ENCODE data around the gene EIF3B.
"Not testable (repeated sequence)": the region's sequence is repeated elsewhere in the genome, so short reads cannot be mapped to it uniquely, and the experiment has no call there.

The EIF3B gene

GRCh38 chr7:2354186-2354938, at the start of gene EIF3B:
TSS of gene EIF3B (plus strand) at chr7:2354827. CDS start at chr7:2354922, 95 bp downstream.
- DNase-seq (ENCODE audit: low read depth) = peak; percentile 81

GRCh38 chr7:2305258-2305657, 49.4 kb upstream of the EIF3B start:
- DNase-seq (ENCODE audit: low read depth) = not testable (repeated sequence)

DNA sequence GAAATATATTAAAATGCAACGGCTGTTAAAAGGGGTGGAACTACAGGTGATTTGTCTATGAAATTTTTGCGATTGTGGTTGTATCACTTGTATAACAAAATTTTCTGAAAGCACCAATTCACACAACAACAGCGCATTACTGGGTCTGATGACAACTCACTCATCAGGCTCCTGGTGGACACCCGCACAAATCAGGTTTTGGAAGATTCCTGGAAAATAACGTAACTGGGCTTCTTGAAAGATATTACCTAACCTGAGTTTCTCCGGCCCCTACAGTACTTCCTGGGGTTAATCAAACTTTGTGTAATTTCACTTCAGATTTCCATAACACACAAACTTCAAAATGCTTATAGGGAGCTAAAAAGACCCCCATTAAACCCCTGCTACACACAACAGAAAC, 47.9 kb upstream of the EIF3B start:
- DNase-seq (ENCODE audit: low read depth) = no peak

DNA sequence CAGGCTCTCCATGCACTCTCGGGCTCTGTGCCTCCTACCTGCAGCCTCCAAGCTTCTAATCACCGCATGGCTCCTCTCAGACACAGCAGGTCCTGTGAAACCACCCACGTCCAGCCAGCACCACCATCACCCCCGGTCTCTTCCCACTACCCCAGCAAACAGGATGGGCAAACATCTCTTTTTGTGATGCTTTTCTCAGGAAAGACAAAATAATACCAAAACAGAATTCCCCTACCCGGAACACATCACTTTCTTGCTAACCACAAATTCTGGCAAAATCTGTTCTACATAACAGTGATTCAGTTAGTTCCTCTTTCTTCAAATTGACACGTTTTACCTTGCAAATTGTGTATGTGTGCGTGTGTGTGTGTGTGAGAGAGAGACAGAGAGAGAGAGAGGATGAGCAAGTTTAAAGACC, 46.9 kb upstream of the EIF3B start:
- DNase-seq (ENCODE audit: low read depth) = no peak

DNA sequence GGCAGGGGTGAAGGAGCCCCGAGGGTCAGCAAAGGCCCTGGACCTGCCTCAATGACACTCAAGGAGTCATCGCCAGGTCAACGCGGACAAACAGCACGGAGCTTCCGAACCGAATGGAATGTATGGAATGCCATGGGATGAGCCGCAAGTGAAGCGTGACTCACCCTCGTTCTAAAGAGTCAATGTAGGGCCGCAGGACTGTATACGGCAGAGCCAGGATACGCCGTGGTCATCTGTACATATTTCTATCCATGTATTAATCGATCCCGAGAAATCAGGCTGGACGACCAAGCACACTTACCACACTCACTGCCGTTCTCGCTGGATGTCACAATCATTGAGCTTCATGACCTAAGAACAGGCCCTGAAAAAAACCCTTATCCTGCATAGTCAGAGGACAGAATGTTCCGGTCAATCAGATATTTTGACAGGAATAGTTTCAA, 44.7 kb upstream of the EIF3B start:
- no peak for DNase-seq (ENCODE audit: low read depth)

GRCh38 chr7:2312267-2312929, 42.2 kb upstream of the EIF3B start:
- no peak for DNase-seq (ENCODE audit: low read depth)

DNA sequence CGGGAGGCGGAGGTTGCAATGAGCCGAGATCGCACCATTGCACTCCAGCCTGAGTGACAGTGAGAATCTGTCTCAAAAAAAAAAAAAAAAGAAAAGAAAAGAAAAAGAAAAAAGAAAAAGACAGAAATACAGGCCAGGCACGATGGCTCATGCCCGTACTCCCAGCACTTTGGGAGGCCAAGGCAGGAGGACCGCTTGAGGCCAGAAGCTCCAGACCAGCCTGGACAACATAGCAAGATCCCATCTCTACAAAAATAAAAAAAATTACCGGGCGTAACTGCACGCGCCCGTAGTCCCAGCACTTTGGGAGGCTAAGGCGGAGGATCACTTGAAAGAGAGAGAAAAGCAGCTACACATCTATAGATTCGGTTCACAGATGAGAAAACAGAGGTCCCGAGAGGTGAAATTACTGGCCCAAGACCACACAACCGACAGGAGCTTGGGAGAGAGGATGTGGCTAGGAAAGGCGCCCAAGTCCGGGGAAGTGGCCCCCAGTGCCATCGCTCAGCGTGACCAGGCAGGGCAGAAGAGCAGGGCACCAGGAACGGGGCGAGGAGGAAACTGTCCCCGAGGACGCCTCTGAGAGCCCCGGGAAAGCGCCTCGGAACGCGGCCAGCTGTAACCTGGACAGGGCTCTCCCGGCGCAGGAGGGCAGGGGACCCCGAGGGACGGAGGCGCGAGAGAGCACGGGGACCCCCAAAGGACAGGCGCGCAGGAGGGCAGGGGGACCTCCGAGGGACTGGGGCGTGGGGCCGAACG, 41.0 kb upstream of the EIF3B start:
- DNase-seq (ENCODE audit: low read depth) = no peak

GRCh38 chr7:2314209-2314955, 40.2 kb upstream of the EIF3B start, which contains the start of gene SNX8:
TSS of gene SNX8 (minus strand) at chr7:2314441. CDS start at chr7:2314421, 20 bp downstream.
- peak; percentile 44 for DNase-seq (ENCODE audit: low read depth)

- not testable (repeated sequence) for DNase-seq (ENCODE audit: low read depth)
These were observed 39.6 kb upstream of the EIF3B start for GRCh38 chr7:2314956-2315530.

- DNase-seq (ENCODE audit: low read depth) = no peak
These were observed 38.8 kb upstream of the EIF3B start for GRCh38 chr7:2315787-2316186.

DNA sequence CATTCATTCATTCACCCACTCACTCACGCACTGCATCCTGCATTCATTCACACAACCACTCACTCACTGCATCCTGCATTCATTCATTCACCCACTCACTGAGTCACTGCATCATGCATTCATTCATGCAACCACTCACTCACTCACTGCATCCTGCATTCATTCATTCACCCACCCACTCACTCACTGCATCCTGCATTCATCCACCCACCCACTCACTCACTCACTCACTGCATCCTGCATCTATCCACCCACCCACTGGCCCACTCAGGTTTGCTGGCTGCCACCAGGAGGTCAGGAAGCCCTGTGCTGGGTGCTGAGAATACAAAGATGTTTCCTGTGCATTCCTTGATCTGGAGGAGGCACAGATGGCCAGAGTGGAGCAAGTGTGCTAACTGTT, 38.0 kb upstream of the EIF3B start:
- no peak for DNase-seq (ENCODE audit: low read depth)

DNA sequence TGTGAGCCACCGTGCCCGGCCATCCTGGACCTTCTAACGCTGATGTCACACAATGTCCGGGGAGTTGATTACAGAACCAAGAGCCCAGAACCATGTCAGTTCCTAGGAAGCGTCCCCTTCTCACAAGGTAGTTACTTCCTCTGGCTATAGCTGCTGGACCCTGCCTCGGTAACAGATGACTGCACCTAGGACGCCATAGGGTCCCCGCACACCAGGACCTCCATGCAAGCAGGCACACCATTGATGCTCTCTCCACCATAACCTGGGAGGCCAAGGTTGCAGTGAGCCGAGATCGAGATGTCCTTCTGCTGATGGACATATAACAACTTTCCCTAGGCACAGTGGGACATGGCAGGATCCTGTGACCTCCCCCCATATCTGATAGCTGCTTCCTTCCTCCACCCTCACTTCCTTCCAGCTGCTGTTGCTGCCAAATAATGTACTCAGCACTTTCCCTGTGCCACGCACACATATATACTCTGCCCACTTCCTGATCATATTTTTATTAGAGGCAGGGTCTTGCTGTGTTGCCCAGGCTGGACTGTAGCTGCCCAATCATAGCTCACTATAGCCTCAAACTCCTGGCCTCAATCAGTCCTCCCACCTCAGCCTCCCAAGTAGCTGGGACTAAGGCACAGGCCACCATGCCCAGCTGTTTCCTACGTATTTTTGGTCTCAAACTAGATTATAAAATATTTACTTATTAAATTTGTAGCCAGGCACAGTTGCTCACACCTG, 36.9 kb upstream of the EIF3B start:
- DNase-seq (ENCODE audit: low read depth) = no peak

- no peak for DNase-seq (ENCODE audit: low read depth)
These were observed 33.6 kb upstream of the EIF3B start for GRCh38 chr7:2321020-2321419.

GRCh38 chr7:2325162-2325561, 29.5 kb upstream of the EIF3B start:
- DNase-seq (ENCODE audit: low read depth) = no peak

- DNase-seq (ENCODE audit: low read depth) = no peak
These were observed 27.7 kb upstream of the EIF3B start for GRCh38 chr7:2326951-2327350.

- no peak for DNase-seq (ENCODE audit: low read depth)
These were observed 24.1 kb upstream of the EIF3B start for GRCh38 chr7:2330493-2330892.

DNA sequence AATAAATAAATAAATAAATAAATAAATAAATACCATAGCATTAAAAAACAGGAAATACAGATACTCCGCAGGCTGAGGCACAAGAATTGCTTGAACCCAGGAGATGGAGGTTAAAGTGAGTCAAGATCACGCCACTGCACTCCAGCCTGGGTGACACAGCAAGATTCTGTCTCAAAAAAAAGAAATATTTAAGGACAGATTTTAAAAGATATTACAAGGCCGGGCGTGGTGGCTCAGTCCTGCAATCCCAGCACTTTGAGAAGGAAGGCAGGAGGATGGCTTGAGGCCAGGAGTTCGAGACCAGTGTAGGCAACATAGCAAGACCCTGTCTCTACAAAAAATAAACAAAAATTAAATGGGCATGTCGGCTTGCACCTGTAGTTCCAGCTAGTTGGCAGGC, 22.9 kb upstream of the EIF3B start:
- DNase-seq (ENCODE audit: low read depth) = no peak

DNA sequence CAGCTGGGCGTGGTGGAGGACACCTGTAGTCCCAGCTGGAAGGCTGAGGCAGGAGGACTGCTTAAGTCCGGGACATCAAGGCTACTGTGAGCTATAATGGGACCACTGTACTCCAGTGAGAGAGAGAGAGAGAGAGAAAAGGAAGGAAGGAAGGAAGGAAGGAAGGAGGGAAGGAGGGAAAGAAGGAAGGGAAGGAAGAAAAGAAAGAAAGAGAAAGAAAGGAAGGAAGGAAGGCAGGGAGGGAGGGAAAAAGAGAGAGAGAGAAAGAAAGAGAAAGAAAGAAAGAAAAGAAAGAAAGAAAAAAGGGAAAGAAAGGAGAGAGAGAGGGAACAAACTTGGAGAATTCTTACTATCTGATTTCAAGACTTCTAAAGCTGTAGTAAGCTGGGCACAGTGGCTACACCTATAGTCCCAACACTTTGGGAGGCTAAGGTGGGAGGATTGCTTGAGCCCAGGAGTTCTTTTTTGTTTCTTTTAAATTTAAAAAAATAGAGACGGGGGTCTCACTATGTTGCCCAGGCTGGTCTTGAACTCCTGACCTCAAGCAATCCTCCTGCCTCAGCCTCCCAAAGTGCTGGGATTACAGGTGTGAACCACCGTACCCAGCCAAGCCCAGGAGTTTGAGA, 21.9 kb upstream of the EIF3B start:
- DNase-seq (ENCODE audit: low read depth) = not testable (repeated sequence)

GRCh38 chr7:2336626-2337299, 17.9 kb upstream of the EIF3B start:
- no peak for DNase-seq (ENCODE audit: low read depth)

Measured in stromal cell of bone marrow (primary cell).